ENCODE measurements around the gene STARD7.
"Not testable (repeated sequence)": the region's sequence is repeated elsewhere in the genome, so short reads cannot be mapped to it uniquely, and the experiment has no call there.

Gene STARD7, protein sequence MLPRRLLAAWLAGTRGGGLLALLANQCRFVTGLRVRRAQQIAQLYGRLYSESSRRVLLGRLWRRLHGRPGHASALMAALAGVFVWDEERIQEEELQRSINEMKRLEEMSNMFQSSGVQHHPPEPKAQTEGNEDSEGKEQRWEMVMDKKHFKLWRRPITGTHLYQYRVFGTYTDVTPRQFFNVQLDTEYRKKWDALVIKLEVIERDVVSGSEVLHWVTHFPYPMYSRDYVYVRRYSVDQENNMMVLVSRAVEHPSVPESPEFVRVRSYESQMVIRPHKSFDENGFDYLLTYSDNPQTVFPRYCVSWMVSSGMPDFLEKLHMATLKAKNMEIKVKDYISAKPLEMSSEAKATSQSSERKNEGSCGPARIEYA

DNA sequence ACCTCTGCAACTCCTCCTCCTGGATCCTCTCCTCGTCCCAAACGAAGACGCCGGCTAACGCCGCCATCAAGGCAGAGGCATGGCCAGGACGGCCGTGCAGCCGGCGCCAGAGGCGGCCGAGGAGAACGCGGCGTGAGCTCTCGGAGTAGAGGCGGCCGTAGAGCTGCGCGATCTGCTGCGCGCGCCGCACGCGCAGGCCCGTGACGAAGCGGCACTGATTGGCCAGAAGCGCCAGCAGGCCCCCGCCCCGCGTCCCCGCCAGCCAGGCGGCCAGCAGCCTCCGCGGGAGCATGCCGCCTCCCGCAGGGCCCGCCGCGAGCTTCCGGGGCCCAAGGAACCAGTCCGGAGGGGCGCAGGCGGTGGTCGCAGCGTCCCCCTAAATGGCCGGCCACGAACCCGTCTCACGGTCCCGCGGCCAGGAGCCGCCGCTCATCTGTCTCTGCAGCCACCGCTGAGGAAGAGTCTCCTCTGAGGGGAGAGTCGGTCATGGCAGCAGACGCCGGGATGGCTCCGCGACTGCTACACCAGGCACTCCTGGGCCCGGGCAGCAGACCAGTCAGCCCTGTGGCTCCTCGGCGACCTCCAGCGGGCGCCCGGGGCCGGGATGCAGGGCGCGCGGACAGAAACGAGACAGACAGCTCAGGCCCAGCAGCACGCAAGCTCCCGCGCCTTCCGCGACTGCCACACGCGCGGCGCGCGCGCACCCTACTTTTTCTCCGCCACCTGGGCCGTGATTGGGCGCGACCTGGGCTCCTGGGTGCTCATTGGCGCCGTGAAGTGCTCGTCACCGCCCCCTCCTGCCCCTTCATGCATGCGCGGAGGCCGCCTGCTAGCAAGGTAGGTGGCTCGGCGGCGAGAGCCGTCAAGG, at the start of gene STARD7:
Gene STARD7, minus strand, starts transcription at position 685 of the 868 bp plus-strand sequence. Its CDS starts 393 bp downstream, at position 292.
- peak; percentile 92 to 96 for DNase-seq (ENCODE audit: low read depth in 2 of 2, low spot score in 1 of 2)

- DNase-seq (ENCODE audit: low read depth in 2 of 2, low spot score in 1 of 2) = not testable (repeated sequence)
These were observed 49.1 kb upstream of the STARD7 start for GRCh38 chr2:96257744-96258143.

GRCh38 chr2:96256611-96257113, 48.0 kb upstream of the STARD7 start:
- DNase-seq (ENCODE audit: low read depth in 2 of 2, low spot score in 1 of 2) = no peak

DNA sequence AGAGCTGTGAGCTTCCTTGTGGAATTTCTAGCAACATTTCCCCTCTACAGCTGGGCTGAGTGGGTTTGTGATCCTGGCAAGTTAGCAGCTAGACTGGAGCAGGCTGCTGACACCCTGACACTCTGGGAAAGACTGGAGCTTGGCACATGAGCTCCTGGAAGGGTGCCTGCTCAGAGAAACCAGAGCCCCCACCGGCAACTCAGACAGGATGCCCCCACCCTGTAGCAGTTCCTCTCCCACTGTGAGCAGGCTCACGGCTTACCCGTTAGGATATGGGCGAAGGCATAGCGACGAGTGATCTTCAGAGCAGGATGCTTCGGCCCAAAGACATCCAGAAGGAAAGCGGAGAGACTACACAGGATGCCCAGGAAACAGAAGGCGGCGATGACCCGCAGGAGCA, 45.9 kb upstream of the STARD7 start:
- DNase-seq (ENCODE audit: low read depth in 2 of 2, low spot score in 1 of 2) = no peak

DNA sequence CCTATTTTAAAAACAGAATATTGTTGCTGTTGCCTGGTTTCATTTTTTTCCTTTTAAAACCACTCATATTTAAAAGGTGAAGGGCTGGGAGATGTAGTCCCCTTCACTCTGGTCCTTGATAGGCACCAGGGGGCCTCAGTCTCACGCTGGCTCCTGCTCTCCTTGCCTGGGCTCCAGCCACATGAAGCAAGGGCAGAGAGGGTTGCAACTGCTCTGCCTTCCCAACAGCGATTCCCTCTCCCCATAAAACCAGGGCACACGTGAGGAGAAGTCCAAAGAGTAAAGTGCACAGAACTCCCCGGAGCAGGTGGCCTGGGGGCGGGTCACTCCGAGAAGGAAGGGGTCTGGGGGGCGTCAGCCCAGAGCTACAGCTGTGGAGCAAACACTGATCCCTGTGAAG, 44.4 kb upstream of the STARD7 start:
- no peak for DNase-seq (ENCODE audit: low read depth in 2 of 2, low spot score in 1 of 2)

GRCh38 chr2:96252526-96252925, 43.9 kb upstream of the STARD7 start:
- no peak for DNase-seq (ENCODE audit: low read depth in 2 of 2, low spot score in 1 of 2)

DNA sequence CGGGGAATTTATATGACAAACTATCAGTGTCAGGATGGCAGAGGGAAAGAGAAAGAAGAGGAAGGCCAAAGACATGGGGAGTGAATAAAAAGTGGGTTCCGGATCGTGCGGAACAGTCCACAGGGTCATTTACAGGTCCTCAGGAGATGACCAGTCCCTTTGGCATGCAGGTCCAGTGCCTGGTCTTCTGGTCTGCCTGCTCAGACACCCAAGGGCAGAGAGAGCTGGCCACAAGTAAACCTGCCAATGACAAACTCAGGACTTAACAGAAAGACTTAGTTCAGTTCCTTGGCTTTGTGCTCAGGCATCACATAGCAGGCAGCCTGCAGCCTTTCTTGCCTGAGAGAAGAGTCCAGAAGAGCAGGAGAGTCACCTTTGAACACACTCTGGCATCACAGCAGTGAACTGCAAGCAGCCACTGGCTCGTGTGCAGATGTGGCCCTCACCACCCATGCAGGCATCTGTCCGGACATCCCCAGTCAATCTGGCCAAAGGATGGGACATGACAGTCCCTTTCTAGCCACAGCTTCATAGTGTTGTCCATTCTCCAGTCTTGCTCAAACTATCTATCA, 43.2 kb upstream of the STARD7 start:
- DNase-seq (ENCODE audit: low read depth in 2 of 2, low spot score in 1 of 2) = no peak

GRCh38 chr2:96250188-96250587, 41.6 kb upstream of the STARD7 start:
- no peak for DNase-seq (ENCODE audit: low read depth in 2 of 2, low spot score in 1 of 2)

- no peak for DNase-seq (ENCODE audit: low read depth in 2 of 2, low spot score in 1 of 2)
These were observed 41.0 kb upstream of the STARD7 start for GRCh38 chr2:96249654-96250053.

- DNase-seq (ENCODE audit: low read depth in 2 of 2, low spot score in 1 of 2) = no peak
These were observed 40.0 kb upstream of the STARD7 start for GRCh38 chr2:96248624-96249023.

GRCh38 chr2:96247896-96248295, 39.3 kb upstream of the STARD7 start:
- no peak for DNase-seq (ENCODE audit: low read depth in 2 of 2, low spot score in 1 of 2)

DNA sequence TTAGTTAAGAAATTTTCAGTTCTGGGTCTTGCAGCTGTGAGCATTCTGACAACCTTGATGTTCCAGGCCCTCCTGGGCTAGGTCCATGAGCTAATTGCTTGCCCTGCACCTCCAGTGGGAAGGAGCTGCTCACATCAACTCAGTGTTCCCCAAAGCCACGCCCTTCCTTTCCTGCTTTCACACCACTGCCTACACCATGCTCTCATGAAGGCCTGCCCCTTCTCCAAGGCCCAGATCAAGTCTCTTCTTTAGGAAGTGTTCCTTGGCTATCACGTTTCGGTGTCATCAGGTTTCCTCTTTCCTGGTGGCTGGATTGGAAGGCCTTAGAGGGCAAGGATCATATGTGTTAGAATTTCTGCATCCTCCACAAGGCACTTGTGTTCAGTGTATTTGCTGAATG, 38.4 kb upstream of the STARD7 start:
- no peak for DNase-seq (ENCODE audit: low read depth in 2 of 2, low spot score in 1 of 2)

DNA sequence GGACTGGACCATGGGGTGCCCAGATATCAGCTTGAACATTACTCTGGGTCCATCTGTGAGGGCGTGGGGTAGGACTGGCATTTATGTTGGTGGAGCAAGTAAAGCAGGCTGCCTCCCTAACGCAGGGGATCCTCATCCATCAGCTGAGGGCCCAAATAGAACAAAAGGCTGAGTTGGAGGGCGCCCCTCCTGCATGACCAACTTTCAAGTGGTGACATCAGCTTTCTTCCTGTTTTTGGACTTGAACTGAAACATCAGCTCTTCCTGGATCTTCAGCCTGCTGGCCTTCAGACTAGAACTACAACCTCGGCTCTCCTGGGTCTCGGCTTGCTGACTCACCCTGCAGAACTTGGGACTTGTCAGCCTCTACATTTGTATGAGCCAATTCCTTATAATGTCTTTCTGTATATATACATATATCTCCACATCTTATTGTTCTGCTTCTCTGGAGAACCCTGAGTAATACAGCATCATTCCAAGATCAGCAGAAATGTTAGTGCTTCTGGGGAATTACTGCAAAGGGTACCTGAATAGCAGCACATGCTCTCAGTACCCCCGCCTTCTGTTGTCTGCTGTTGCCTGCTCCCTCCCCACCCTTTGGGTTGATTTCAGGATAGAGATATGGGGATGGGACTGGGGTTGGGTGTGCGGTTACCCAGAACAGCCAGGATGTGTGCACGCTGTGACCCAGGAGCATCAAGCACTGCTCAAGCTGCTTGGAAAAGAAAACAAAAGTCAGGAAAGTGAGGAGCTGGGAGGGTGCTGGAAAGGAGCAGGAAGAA, 37.2 kb upstream of the STARD7 start:
- no peak for DNase-seq (ENCODE audit: low read depth in 2 of 2, low spot score in 1 of 2)

DNA sequence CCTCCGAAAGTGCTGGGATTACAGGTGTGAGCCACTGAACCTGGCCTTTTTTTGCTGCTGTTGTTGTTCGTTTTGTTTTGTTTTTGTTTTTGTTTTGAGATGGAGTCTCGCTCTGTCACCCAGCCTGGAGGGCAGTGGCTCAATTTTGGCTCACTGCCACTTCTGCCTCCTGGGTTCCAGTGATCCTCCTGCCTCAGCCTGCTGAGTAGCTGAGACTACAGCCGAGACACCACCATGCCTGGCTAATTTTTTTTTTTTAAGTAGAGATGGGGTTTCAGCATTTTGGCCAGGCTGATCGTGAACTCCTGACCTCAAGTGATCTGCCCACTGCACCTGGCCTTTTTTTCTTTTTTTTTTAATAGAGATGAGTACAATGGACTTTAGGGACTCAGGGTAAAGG, 35.2 kb upstream of the STARD7 start:
- DNase-seq (ENCODE audit: low read depth in 2 of 2, low spot score in 1 of 2) = no peak

DNA sequence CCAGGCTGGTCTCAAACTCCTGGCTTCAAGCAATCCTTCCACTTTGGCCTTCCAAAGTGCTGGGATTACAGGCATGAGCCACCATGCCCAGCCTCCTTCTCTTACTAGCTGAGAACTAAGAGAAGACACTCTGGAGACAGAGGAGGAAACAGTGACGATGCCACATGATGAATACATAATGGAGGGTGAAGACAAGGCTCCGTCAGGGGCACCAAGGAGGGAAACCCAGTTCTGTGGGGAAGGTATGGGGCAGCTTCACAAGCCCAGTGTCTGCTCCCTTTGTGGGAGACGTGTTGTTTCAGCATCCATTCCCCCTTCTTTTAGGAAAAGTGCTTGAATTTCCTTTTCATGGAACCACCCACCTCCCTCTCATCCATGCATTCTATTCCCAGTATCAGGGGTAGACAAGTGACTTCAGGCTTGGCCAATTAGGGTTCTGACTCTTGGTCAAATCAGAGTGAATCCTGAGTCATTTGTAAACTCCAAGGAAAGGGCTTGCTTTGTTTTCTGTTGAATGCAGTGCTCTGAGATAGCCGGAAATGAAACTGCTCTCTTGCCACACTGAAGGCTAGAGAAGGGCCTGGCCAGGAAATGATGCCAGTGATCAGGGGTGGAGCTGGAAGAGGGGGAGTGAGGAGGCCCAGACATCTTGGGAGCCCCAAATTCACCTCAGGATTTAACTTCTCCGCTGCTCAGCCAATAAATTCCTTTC, 33.4 kb upstream of the STARD7 start:
- DNase-seq (ENCODE audit: low read depth in 2 of 2, low spot score in 1 of 2) = no peak

DNA sequence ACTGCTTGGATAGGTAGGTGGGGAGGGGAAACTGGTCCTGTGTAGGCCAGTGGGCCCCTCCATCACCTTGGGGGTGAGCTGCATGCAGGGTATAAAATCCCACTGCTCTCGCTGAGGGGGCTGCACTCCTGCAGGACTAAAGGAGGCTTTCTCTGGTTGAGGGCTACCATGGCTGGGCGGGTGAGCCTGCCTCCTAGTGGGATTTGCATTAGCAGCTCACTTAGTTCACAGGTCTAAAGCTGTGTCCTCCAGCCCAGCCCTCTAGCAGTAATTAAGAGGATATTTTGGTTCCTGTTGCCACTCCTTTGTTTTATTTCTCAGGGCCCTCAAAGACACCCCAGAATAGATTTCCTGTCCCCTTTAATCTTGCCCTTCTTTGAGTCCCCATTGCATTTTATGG, 32.6 kb upstream of the STARD7 start:
- DNase-seq (ENCODE audit: low read depth in 2 of 2, low spot score in 1 of 2) = no peak

DNA sequence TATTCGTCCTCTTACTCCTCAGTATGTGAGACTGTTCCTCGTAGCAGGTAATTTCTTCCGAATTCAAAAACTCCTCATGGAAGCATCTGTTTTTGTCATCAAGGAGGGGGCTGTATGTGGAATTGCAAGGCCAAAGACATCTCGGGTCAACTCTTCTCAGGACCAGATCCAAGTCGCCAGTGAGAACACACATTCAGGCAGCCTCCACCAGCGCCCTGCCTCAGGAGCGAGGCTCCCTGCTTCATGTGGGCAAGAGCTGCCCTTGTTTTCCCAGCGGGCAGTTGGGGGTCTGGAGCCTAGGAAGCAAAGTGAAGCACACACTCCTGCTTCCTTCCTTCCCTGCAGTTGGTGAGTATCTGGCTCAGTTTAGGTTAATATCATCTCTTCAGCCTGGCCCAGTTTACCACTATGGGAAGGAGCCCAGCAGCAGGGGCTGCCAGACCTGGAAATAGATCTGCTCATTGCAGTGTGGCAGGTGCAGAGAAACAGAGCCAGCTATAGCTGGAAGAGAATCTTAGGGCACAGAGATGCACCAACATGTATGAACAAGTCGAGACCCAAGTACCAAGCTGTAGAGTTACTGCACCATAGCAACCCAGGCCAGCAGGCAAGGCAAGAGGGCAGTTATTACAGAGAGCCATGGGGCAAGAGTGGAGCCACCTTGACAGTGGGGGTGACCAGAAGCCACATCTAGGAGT, 31.9 kb upstream of the STARD7 start:
- DNase-seq (ENCODE audit: low read depth in 2 of 2, low spot score in 1 of 2) = no peak

DNA sequence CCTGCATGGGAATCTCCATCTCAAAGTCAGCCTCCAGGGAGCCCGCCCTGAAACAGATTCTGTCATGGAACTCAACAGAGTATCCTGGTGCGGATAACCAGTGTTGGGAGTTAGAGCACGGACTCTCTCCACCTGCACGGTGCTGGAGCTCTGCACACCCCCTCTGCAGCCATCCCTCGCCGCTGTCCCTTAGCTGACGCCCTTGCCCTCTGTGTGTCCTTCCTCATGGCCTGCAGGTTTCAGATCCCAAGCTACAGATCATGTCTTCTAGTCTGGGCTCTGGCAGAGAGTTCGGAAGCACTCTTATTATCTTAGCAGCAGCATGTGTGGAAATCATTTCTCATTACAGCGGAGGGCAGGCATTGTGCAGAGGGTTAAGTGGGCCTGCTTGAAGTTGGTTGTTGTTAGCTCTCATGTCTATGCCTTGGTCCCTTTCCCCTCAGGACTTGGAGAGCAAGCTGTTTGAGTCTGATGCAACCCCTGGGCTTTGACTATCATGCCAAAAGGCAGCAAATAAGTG, 31.2 kb upstream of the STARD7 start:
- DNase-seq (ENCODE audit: low read depth in 2 of 2, low spot score in 1 of 2) = no peak

GRCh38 chr2:96239091-96239490, 30.5 kb upstream of the STARD7 start:
- no peak for DNase-seq (ENCODE audit: low read depth in 2 of 2, low spot score in 1 of 2)

DNA sequence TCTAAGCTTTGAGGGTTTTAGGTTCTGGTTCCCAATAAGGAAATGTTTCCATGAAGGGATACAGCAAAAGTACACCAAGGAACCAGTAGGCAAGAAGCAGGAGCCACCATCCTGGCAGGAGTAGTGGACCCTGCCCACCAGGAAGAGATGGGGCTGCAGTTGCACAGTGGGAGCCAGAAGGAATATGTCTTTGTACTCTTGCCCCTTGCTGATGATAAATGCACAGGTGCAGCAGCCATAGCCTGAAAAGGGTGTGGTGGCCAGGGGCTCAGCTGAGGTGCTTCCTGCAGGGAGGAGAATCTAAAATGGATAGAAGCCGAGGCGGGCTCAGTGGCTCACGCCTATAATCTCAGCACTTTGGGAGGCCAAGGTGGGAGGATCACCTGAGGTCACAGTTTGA, 29.6 kb upstream of the STARD7 start:
- DNase-seq (ENCODE audit: low read depth in 2 of 2, low spot score in 1 of 2) = no peak

All from stimulated activated CD8-positive, alpha-beta memory T cell treated with anti-CD3 and anti-CD28 coated beads, Interleukin-4, amount 100 ng/mL, for 4 hours (primary cell).